ENCODE results near the gene JMJD6.

The JMJD6 gene

DNA sequence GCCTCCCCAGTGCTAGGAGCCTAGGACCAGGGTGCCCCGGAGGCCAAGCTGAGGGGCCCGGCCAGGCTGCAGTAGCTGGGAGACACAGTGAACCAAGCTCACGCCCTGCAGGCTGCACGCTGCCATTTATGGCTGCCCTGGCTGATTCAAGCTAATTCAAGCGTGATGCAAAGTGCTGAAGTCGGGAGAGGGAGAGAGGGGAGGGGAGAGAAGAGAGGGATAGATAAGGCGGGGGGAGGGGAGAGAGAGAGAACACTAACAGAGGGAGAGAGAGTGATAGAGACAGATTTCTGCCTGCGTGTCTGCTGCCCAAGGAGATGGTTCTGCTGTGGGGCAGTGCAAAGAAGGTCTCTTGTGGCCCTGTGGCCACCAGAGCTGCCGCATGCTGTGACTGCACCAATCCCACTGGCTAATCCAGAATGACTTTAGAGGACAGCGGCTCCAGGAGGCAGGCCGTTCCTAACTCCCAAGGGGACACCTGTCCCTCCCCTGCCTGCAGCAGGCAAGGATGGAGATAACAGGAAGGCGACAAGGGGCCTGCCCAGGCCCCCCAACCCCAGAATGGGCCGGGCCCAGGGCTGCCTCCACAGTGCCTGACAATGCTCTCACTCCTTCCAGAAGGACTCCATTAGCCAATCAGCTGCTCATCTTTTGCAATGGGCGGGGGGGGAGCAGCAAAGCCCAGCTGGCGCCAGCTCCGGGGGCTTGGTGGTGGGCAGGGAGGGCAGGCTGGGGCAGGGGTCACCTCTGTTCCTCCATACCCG lies 28.5 kb downstream of the JMJD6 start:
- DNase-seq: no peak

DNA sequence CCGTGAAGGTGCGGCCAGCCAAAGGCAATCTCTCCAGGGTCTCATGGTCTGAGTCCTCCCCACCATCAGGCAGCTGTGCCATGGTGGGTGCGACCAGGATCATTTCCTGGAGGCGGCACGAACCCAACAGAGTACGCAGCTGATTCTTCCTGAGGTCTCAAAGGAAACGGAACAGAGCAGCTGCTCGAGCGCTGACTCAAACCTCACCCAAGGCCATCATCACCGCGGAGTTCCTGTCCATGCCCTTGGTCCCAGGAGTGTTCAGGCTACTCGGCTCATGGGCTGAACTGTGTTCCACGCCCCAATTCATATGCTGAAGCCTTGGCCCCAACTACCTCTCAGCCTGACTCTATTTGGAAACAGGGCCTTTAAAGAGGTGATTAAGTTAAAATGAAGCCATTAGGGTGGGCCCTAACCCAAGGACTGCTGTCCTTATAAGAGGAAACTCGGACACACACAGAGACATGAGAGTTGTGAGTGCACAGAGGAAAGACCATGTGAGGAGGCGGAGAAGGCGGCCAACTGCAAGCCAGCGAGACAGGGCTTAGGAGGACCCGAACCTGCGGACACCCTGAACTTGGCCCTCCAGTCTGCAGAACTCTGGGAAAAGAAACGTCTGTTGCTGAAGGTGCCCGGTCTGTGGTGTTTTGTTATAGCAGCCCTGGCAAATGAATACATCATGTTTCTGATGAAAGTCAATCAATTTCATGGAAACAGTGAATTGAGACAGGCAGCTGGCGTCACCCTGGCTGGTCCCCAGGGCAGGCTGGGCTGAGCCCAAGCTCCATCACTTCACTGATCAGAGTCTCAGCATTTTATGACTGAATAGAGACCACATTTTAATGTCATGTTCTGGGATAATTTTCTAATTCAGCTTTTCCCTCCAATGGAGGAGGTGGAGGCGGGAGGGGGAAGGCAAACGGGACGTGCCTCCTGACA lies 29.4 kb downstream of the JMJD6 start:
- no peak for DNase-seq

DNA sequence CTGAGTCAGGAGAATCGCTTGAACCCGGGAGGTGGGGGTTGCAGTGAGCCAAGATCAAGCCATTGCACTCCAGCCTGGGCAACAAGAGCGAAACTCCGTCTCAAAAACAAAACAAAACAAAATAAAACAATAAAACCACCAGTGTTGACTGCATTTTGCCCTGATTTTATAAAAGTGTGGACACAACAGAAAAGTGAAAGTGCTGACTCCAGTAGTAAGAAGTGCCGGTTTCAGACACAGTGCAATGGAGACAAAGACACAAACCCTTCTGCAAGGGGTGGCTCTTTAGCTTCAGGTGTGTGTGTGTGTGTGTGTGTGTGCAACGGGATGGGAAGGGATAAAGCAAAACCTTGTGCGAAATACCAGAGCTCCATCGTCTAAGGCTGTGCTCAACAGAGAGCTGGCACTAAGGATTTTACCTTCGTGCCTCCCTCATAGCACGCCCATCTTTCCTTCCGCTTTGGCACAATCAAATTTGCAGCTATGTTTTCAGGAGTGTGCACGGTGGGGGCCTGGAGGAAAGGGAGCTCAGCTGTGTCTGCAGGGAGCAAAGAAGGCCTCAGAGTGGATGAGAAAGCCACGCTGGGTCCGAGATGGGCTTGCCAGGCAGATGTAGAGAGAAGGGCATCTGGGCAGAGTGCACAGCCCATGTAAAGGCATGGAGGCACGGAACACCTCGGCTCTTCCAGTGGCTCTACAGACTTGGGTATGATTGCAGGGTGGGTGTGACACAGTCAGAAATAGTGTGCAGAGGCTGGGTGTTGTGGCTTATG lies 31.2 kb downstream of the JMJD6 start:
- no peak for DNase-seq

DNA sequence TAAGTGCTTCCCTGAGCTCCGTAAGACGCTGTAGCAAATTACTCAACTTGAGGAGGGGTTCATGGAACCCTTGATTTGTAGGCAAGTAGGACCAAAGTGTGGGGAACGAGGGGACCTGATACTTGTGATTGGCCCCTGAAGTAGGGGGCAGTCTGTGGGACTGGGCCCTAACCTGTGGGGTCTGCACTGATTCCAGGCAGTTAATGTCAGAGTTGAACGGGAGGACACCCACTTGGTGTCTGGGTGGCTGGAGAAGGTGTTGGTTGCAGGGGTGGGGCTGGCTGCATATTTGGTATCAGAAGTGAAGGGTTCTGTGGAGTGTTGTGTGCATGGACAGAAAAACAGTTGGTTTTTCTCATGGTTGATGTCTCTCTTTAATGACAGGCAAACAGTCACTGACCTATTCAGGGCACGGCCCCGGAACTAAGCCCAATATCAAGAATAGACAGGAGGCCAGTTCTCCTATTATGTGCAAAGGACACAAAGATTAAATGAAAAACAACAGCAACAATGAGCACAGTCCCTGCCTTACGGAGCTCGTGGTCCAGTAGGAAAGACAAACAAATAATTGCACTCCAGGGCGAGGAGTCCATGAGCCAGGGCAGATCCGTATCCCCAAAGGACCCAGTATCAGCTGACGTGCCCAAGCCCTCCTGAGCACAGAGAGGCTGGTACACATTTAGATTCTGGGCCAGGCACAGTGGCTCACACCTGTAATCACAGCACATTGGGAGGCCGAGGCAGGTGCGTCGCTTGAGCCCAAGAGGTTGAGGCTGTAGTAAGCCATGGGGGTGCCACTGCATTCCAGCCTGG lies 34.8 kb downstream of the JMJD6 start:
- DNase-seq: no peak

DNA sequence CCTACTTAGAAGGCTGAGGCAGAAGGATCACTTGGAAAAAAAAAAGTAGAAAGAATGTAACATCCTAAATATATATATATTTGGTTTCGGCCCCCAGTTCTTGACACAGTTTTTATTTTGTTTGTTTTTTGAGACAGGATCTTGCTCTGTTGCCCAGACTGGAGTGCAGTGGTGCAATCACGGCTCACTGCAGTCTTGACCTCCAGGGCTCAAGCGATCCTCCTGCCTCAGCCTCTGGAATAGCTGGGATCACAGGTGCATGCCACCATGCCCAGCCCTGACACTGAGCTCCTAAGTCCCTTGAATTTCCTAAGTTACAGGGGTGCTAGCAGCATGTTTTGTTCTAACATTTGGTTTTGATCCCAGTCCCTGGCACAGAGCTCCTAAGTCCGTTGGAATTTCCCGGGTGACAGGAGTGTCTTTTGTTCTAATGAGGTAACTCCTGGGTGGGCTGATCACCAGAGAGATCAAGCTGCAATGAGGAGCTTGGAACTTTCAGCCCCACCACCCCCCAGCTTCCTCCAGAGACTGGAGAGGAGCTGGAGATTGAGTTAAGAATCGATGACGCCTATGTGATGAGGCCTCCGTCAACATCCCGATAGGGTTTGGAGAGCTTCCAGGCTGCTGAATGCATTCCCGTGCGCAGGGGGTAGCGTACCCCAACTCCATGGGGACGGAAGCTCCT lies 35.7 kb downstream of the JMJD6 start:
- DNase-seq: no peak

DNA sequence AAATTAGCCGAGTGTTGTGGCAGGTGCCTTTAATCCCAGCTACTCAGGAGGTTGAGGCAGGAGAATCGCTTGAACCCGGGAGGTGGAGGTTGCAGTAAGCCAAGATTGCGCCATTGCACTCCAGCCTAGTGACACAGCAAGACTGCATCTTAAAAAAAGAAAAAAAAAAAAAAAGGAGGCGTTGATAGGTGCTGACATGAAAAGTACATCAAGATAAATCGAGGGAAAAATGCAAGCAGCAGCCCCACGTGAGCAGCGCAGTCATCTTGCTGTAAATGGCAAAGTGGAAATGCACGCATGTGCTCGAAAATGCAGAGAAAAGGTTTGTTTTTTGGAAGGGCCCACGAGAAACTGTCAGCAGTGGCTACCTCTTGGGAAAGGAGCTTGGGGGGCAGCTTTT lies 36.5 kb downstream of the JMJD6 start:
- DNase-seq: no peak

DNA sequence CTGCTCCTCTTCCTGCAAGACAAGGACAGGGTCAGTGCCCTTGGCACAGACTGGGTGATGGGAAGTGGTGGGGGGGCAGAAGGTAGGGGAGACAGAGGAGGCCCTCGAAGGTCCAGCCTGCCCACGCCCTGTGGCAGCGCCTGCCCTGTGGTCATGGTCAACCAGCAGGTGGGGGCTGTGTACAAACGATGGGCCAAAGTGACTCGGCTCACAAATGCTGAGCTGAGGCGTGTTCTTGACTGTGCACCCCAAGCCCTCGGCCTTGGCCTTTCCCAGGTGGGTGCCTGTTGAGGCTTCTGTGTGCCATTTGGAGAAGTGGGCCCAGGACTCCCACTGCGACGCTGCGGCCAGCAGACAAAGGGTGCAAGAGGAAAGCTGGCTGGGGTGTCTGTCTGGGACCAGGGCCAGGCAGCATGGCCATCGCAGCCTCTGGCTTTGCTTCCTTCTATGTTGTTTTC lies 38.2 kb downstream of the JMJD6 start:
- DNase-seq: no peak

DNA sequence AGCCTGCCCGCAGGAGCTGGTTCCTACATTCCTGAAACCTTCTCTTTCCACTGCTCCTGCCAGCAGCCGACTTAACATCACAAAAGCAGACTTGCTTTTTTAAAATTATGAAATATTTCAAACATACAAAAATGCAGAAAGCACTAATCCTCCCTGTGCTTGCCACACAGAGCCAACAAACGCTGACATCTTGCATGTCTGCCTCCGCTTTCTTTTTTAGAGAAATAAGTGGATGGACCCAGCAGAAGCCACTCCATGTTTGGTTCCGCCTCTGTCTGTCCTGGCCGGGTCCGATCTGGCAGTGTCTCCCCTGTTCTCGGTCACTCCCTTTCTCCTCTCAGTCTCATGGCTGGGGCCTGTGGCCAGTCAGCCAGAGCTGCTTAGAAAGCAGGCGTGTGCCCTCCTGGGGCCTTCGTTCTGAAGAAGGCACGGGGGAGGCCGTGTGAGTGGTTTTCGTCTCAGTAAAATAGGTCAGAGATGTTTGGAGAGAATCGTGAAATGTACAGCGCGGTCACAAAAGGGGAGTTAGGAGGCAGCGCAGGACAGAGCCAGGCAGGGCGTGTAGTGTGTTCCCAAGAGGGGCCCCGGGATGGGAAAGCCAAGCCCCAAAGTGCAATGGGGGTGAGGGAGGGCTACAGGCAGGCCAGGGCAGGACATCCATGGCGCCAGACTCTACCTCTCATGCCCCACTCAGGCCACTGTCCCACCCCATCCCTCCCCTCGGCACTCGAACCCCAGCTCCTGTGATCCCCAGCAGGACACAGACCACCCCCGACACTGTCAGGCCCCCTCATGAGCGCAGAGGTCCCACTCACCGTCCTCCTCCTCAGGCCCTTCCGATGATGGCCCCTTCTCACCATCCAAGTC lies 38.9 kb downstream of the JMJD6 start:
- no peak for DNase-seq

DNA sequence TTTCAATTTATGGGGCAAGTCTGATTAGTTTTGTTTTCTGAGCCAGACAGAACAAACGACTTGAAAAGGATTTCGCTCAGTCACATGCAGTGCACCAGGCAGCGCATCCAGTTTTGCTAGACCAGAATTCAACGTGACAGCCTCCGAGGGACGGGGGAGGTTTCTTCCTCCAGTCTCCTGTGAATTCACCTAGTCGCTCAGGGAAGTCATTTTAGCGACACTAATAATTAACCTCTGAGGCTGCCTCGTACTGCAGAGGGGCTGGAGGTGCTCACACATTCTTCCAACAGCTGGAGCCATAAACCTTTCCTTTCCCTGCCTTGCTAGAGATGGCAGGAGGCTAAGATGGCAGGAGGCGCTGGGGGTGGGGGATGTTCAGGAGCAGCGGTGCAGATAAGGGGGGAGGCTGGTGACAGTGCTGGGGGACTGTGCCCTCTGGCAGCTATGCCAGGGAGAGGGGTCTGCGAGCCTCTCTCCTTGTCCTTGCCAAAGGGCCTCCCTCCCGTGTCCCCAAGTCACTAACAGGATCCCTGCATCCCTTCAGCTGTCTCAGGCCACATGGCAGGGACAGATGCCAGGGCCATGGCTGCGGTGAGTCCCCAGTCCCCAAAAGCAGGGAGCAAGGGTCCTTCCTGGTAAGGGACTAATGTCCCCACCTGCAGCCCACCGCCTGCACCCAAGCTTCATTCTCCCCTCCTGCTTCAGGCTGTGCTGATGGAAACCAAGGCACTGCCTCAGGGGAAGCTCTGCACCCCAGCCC lies 39.7 kb downstream of the JMJD6 start:
- DNase-seq: no peak

DNA sequence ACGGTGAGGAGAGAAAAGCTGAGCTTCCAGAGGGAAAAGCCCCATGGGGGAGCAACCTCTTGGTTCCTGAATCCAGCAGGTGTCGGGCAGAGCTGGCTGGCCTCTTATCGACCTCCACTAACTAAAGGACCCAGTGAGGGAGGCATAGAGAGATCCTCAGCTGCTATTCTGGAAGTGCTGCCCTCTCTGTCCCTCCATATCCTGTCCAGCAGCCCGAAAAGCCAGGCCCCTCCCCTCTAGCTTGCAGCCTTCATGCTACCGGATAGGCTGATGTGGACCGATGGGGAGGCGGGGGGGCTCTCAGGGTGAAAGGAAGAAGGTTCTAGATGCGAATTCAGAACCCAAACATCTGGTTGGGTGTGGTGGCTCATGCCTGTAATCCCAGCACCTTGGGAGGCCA lies 40.6 kb downstream of the JMJD6 start:
- DNase-seq: no peak

DNA sequence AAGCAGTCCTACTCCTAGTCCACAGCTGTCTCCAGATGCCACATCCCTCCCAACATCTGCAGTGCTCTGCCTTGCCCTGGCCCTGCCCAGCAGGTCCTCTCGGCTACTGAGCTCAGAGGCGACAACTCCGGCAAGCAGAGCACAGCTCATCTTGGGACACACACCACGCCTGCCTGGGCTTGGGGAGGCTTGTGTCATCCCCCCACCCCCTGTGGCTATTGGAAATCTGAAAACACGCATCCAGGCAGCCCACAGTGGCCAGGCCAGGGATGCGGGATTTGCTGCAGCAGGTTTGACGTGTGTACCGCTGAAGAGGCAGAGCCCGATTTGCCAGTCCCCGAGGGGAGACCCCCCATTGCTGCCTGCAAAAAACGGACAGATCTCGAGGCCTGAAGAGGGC lies 41.0 kb downstream of the JMJD6 start:
- DNase-seq: no peak

DNA sequence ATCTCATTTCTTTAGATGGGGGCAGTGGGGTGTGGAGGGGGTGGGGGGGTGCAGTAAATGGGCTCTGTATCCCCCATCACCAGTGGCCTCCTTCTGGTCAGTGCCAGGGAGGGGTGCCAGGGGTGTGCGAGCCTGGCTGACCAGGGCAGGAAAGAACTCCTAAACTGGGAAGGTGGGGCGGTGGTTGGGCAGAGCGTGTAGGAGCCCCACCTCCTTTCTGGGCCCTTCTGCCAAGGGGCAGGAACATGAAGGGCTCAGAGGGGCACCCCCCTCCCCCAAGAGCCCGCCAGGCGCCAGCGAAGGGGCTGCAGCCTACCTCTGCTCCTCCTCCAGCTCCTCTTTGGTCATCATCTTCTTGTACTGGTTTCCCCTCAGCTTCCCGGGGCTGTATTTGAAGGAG lies 41.6 kb downstream of the JMJD6 start:
- DNase-seq: no peak

DNA sequence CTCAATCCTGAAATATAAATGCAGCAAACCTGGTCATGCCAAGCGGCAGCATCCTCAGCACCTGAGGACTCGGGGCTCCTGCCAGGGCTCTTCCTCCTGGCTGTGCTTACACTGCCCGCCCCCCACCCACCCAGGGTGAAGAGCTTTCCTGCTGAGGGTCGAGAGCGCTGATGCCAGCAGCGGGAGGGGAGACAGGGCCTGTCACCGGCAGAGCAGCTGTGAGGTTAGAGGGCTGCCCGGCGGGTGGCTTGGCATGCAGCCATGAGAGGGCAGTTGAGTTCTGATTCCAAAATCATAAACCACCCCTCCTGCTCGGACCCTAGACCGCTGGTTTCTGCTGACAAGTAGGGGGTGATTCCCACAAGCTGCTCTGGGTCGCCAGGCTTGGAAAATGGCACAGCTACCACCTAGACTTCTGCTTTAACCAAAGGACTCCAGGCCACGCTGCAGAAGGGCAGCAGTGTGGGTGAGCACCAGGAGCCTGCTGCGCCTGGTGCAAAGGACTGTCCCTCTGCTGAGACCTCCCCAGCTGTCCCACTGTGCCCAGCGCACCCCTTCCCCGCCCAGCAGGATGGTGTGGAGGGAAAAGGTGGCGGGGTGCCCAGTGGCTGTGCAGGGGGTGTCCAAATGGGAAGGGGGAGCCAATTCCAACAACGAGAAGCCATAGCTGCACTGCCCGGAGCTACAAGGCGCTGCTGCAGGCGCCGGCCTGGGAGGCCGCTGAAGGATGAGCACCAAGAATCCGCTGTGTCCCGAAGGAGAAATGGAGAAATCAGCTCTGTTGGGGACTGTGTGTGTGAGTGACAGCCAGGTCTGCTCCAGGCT lies 42.3 kb downstream of the JMJD6 start:
- DNase-seq: no peak

DNA sequence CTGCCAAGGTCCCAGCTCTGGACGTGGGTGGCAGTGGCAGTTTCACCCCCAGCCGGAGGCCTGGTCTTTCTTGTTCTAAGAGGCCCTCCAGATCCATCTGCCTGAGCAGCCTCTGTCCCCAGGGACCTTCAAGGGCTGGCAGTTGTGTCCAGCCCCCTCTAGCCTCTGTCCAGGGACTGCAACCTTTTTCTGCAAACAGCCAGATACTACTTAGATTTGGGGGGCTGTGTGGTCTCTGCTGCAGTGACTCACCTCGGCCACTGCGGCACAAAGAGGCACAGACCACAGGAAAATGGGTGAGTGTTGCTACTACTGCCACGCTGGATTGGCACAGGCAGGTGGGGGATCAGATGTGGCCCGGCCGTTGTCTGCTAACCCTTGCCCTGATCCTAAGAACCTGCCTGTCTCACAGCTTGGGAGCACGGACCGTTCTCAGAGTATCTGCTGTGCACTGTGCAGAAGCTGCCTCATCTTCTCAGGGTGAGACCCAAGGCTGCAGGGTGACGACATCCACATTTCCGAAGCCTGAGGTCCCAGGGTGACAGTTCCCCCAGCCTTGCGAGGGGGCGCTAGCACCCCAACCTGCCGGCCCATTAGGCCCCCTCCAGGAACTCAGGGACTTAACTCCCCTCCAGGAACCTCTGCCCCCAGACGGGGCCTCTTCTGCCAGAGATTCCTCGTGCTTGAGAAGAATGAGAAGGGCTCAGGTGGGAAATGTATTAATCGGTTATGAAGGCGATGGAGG lies 43.2 kb downstream of the JMJD6 start:
- no peak for DNase-seq

DNA sequence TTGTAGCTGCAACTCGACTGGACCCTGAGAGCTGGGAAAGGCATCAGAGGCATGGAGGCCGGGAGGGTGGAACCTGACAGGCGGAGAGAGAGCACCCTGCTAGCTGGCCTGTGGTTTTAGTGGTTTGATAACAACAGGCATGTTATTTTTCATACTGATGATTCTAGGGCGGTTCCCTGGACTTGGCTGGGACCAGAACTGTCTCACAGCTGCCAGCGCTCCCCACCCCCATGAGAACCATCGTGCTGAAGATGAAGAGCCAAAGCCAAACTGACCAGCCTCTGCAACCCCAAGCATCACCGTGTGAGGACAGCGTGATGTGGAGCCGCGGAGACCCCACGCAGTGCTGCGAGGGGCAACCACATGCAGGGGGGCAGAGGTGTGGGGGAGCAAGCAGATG lies 44.1 kb downstream of the JMJD6 start:
- DNase-seq: no peak

DNA sequence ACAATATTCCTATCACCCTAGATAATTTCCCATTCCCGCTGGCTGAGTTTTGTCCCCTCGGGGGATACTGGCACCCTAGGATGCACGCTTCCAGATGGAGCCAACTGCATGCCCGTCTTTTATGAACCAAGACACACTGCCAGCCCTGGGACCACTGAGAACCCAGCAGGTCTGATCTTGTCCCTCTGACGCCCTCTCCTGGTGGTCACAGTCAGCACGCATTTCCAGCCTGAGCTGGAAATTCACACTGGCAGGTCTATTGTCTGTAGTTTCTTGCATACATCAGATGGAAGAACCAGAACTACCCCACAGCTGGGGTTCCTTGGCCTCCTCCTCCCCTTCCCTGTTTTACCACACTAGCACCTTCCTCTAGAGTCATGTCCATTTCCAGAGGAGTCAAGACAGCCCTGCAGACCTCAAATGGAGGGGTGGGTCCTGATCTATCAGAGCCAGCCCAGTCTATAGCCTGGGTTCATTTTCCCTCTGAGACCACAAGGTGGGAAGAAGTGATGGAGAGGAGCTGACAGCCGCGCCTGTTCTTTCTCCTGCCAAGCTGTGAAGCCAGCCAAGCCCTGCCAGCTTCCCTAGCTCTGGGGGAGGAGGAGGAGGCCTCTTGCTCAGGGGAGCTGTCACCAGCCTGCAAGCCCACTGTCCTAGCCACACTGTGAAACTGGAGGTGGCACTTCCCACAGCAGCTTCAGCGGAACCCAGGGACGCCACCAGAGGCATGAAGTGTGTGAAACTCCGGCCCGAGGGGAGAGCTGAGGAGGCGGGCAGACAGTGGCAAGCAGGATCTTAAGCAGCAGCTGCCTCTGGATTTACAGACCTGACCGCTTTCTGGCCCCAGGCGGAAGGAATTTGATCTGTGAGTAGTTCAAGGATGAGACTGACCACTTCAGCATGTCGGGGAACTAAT lies 44.9 kb downstream of the JMJD6 start:
- peak; percentile 67 to 83 (median 70) for DNase-seq

DNA sequence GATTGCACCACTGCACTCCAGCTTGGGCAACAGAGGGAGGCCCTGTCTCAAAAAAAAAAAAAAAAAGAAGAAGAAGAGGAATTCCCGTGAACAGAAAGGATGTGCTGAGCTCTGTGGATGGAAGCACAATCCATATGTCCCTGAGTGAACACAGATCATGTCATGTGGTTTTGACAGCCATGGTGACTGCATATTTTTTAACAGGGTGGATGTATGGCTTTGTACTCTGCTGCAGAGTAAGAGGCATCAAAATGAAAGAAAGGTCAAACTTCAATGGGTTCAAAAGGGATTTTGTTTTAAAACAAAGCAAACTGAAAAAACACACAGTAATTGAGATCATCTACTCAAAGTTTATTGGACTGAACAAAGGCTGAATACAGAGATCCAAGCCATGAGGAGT lies 47.2 kb downstream of the JMJD6 start:
- DNase-seq: peak; percentile 30 to 52 (median 39)
